Stimulated activated CD4-positive, alpha-beta T cell treated with anti-CD3 and anti-CD28 coated beads, TNF-alpha, amount 100 ng/mL, for 1 hour (primary cell): ENCODE measurements around the gene PLCH2.
"Not testable (repeated sequence)": the region's sequence is repeated elsewhere in the genome, so short reads cannot be mapped to it uniquely, and the experiment has no call there.

ENCODE experiments used
- DNase-seq, 3 donors: peaks; one replicate each; pipeline ENCODE4 v3.0.0-alpha.2; 2020; ENCODE audit warnings: low read depth in 3 of 3, low spot score in 1 of 3

PLCH2 gene

DNA sequence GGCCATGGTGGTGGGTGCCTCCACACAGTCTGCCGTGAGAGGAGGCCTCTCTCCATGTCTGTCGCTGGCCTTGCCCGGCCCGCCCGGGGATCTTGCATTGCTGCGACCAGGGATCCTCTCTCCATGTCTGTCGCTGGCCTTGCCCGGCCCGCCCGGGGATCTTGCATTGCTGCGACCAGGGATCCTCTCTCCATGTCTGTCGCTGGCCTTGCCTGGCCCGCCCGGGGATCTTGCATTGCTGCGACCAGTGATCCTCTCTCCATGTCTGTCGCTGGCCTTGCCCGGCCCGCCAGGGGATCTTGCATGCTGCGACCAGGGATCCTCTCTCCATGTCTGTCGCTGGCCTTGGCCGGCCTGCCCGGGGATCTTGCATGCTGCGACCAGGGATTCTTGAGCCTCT, 35.7 kb upstream of the PLCH2 start:
- not testable (repeated sequence) for DNase-seq

GRCh38 chr1:2441746-2442145, 34.3 kb upstream of the PLCH2 start:
- no peak for DNase-seq

GRCh38 chr1:2442661-2443060, 33.4 kb upstream of the PLCH2 start:
- DNase-seq: no peak

GRCh38 chr1:2443277-2444137, 32.6 kb upstream of the PLCH2 start:
- no peak for DNase-seq

GRCh38 chr1:2444138-2444591, 31.9 kb upstream of the PLCH2 start:
- DNase-seq: no peak

- DNase-seq: no peak
These were observed 30.8 kb upstream of the PLCH2 start for GRCh38 chr1:2445162-2445822.

GRCh38 chr1:2445823-2446215, 30.3 kb upstream of the PLCH2 start:
- DNase-seq: no peak

DNA sequence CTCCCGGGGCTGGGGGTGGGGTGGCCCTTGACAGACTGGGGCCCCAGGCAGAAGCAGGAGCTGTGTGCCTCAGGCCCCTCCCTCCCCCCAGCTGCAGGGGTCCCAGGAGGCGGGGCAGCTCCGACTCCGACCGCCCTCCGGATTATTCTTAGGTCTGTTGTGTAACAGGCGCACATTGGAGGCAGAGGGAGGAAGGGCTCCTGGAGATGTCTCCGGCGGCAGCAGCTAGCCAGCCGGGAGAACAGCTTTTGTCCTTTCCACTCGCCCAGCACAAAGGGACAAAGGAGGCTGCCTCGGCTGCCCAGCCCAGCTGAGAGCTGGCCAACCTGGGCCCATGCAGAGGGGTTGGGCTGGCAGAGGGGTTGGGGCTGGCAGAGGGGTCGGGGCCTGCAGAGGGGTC, 29.7 kb upstream of the PLCH2 start:
- no peak for DNase-seq

- no peak for DNase-seq
These were observed 29.2 kb upstream of the PLCH2 start for GRCh38 chr1:2446861-2447260.

- DNase-seq: no peak
These were observed 28.6 kb upstream of the PLCH2 start for GRCh38 chr1:2447276-2448097.

DNA sequence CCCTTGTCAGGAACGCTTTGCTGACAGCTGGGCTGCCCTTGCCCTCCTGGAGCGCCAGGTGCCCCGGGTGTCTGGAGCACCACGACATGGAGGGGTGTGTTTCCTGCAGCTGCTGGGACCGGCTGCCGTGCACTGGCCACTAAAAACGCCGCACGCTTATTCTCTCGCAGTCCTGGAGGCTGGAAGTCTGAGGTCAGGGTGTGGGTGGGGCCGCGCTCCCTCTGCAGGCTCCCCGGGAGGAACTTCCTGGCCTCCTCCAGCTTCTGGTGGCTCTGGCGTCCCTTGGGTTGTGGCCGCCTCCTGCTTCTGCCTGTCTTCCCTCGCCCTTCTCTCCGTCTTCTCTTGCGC, 28.0 kb upstream of the PLCH2 start:
- DNase-seq: no peak

GRCh38 chr1:2449636-2450454, 26.2 kb upstream of the PLCH2 start:
- DNase-seq: no peak

GRCh38 chr1:2451741-2452140, 24.3 kb upstream of the PLCH2 start:
- no peak for DNase-seq

- no peak for DNase-seq
These were observed 23.7 kb upstream of the PLCH2 start for GRCh38 chr1:2452201-2452931.

DNA sequence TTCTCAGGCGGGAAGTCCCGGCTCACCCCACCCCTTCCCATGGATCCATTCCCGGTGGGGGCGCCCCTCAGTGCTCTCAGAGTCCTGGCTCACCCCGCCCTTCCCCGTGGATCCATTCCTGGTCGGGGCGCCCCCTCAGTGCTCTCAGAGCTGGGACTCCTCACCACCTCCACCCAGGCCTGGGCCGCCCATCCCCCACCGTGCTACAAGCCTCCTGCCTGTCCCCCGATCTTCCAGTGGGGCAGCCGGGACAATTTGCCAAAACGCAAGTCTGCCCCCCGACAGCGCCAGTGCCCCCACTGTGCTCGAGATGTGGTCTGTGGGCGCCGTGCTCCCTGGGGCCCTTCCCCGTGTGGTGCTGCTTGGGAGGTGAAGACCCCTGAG, 23.2 kb upstream of the PLCH2 start:
- DNase-seq: no peak

DNA sequence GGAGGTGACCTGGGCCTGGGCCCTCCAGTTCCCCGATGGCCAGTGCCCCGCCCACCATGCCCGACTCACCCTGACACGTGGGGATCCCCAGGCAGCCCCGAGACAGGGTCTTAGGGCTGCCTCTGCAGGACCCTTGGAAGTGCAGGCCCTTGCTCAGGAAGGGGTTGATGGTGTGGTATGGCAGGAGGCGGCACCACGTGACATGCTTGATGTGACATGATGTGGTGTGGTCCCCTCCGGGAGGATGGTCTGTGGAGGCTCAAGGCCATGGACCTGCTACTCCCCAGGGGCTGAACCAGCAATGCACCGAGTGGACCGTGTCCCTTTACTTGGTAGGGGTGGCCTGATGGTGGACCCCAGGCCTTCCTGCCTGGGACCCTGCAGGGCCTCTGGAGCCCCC, 21.9 kb upstream of the PLCH2 start:
- DNase-seq: no peak

- DNase-seq: no peak
These were observed 20.3 kb upstream of the PLCH2 start for GRCh38 chr1:2455757-2456156.

DNA sequence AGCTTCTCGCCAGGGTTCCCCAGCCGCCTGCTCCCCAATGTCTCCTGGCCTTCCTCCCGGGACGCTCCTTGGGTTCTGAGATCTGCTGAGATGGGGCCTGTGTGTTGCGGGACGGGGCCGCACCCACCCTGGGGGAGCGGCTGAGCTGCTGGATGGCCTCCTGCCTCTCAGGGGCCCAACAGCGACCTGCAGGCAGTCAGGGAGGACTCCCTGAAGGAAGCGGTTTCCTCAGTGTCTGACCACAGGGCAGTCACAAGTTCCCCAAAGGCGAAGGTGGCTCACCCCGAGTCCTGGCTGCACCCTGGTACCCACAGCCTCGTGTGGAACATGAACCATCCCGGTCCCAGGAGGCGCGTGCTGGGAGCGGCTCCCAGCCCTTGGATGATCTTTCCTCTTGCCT, 18.6 kb upstream of the PLCH2 start:
- no peak for DNase-seq

DNA sequence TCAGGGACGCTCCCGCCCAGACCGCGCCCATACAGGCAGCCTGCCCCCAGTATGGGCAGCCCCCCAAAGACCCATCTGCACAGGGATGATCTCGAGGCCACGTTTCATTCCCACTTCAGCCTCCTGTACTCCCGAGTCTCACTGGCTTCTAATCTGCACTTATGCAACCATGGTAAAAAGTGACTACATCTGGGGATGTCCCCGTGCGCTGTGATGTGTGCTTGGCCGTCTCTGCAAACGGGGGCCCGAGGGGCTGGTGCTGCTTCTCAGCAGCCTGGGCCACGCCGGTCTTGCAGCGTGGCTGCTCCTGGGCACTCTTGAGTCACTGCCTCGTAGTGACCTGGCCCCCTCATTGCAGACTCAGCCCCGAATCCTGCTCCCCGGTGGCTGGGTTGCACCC, 17.4 kb upstream of the PLCH2 start:
- no peak for DNase-seq

DNA sequence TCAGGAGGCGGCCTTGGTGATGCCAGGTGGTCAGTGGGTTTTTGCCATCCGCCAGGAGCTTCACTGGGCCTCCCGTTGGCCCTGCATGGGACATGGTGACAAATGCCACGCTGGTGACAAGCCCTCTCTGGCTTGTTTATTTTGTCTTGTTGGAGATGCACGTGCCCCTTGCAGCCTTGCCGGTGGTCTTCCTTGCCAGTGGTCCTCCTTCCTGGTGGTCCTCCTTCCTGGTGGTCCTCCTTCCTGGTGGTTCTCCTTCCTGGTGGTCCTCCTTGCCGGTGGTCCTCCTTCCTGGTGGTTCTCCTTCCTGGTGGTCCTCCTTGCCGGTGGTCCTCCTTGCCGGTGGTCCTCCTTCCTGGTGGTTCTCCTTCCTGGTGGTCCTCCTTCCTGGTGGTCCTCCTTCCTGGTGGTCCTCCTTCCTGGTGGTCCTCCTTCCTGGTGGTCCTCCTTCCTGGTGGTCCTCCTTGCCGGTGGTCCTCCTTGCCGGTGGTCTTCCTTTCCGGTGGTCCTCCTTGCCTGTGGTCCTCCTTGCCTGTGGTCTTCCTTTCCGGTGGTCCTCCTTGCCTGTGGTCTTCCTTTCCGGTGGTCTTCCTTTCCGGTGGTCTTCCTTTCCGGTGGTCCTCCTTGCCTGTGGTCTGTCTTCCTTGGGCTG, 16.9 kb upstream of the PLCH2 start:
- DNase-seq: not testable (repeated sequence)
